Measurements from ENCODE around the gene MRPL52.

DNA sequence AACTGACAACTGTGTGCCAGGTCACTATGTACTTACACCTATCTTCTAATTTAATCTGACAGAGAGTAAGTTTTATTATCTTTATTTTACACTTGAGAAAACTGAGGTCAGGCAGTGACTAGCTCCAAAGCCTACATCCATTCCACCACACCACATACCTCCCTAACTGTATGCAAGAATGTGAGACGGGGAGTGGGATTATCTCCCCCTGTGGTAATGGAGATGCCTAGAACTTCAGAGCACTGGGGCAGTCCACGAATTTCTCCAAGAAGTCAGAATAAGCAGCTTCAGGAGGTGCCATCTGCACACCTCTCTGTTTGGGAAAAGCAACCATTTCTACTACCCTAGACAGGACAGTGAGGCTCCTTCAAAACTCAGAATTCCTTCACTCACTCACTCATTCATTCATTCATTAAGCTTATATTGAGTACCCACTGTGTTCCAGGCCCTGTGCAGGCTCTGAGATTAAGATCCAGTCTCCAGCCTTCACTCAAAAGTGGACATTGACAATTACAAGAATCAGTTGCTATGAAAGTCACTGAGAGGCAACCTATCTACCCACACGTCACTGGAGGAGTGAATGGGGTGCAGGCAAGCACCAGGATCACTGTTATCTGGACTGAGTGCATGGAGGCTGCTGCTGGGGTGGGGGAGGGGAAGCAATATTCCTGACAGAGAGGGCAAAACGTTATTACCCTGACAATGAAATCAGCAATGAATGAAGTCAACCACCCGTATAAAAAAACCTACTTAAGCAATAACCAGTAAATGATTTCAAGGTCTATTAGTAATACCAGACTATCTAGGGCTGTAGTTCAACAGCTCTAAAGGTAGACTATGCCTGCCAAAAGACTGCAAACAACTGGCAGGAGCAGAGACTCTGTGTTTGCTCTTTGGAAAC, 32.4 kb upstream of the MRPL52 start:
- TF ChIP-seq, protein P1, sequence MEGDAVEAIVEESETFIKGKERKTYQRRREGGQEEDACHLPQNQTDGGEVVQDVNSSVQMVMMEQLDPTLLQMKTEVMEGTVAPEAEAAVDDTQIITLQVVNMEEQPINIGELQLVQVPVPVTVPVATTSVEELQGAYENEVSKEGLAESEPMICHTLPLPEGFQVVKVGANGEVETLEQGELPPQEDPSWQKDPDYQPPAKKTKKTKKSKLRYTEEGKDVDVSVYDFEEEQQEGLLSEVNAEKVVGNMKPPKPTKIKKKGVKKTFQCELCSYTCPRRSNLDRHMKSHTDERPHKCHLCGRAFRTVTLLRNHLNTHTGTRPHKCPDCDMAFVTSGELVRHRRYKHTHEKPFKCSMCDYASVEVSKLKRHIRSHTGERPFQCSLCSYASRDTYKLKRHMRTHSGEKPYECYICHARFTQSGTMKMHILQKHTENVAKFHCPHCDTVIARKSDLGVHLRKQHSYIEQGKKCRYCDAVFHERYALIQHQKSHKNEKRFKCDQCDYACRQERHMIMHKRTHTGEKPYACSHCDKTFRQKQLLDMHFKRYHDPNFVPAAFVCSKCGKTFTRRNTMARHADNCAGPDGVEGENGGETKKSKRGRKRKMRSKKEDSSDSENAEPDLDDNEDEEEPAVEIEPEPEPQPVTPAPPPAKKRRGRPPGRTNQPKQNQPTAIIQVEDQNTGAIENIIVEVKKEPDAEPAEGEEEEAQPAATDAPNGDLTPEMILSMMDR (IDR thresholded peaks at IDR 0.05) = no peak
- no peak for TF ChIP-seq POLR2A (IDR thresholded peaks at IDR 0.05)

Data from heart left ventricle (tissue), 13 donors.